Measurements from ENCODE around the gene CSMD2.
"Not testable (repeated sequence)": the region's sequence is repeated elsewhere in the genome, so short reads cannot be mapped to it uniquely, and the experiment has no call there.

The CSMD2 gene

GRCh38 chr1:34113362-34113761 is 51.7 kb downstream of the CSMD2 start:
- DNase-seq (ENCODE audit: low read depth in 2 of 3, low spot score in 1 of 3): no peak

- no peak for DNase-seq (ENCODE audit: low read depth in 2 of 3, low spot score in 1 of 3)
These were observed 56.3 kb downstream of the CSMD2 start for GRCh38 chr1:34108711-34109110.

- DNase-seq (ENCODE audit: low read depth in 2 of 3, low spot score in 1 of 3): no peak
These were observed 56.8 kb downstream of the CSMD2 start for GRCh38 chr1:34108269-34108668.

GRCh38 chr1:34101151-34101550 is 63.9 kb downstream of the CSMD2 start:
- no peak for DNase-seq (ENCODE audit: low read depth in 2 of 3, low spot score in 1 of 3)

- DNase-seq (ENCODE audit: low read depth in 2 of 3, low spot score in 1 of 3): no peak
These were observed 64.7 kb downstream of the CSMD2 start for GRCh38 chr1:34100332-34100731.

- DNase-seq (ENCODE audit: low read depth in 2 of 3, low spot score in 1 of 3): not testable (repeated sequence)
These were observed 72.6 kb downstream of the CSMD2 start for GRCh38 chr1:34092399-34092798.

GRCh38 chr1:34089731-34090130 is 75.3 kb downstream of the CSMD2 start:
- no peak for DNase-seq (ENCODE audit: low read depth in 2 of 3, low spot score in 1 of 3)

GRCh38 chr1:34087986-34088385 is 77.0 kb downstream of the CSMD2 start:
- no peak for DNase-seq (ENCODE audit: low read depth in 2 of 3, low spot score in 1 of 3)

DNA sequence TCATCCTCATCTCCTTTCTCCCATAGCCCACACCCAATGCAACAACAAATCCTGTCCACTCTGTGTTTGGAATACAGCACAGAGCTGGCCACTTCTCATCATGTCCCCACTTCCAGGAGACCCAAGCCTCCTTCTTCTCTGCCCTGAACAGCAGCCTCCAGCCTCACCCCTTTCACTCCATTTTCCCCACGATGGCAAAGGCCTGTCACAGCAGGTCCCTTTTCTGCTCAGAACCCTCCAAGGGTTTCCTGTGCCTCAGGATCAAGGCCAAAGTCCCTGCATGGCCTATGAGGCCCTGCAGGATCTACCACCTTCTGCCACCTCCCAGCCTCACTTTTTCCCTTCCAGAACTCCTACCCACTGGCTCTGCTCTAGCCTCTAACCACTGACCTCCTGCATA is 78.5 kb downstream of the CSMD2 start:
- no peak for DNase-seq (ENCODE audit: low read depth in 2 of 3, low spot score in 1 of 3)

DNA sequence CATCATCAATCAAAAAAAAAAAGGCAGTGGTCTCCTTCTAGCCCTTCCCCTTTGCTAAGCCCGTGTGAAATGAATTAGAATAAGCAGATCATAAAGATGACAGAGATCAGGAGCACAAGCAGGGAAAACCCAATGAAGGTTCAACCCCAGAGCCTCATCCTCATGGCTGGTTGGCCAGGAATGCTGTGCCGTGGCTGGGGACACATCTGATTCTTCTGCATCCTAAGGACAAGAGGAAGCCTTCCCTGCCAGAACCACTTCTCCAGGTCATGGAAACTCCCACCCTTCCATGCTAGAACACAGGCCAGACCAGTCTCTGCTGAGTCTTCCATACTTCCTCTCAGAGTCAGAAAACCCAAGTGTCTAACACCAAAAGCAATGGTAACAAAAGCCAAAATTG is 81.1 kb downstream of the CSMD2 start:
- no peak for DNase-seq (ENCODE audit: low read depth in 2 of 3, low spot score in 1 of 3)

DNA sequence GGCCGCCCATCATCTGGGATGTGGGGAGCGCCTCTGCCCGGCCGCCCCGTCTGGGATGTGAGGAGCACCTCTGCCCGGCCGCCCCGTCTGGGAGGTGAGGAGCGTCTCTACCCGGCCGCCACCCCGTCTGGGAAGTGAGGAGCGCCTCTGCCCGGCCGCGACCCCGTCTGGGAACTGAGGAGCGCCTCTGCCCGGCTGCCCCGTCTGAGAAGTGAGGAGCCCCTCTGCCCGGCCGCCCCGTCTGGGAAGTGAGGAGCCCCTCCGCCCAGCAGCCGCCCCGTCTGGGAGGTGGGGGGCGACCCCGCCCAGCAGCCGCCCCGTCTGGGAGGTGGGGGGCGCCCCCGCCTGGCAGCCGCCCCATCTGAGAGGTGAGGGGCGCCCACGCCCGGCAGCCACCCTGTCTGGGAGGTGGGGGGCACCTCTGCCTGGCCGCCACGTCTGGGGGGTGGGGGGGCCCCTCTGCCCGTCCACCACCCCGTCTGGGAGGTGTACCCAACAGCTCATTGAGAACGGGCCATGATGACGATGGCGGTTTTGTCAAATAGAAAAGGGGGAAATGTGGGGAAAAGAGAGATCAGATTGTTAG is 82.9 kb downstream of the CSMD2 start:
- DNase-seq (ENCODE audit: low read depth in 2 of 3, low spot score in 1 of 3): not testable (repeated sequence)

- no peak for DNase-seq (ENCODE audit: low read depth in 2 of 3, low spot score in 1 of 3)
These were observed 86.6 kb downstream of the CSMD2 start for GRCh38 chr1:34078383-34078782.

GRCh38 chr1:34075576-34075975 is 89.5 kb downstream of the CSMD2 start:
- DNase-seq (ENCODE audit: low read depth in 2 of 3, low spot score in 1 of 3): no peak

GRCh38 chr1:34073028-34073695 is 91.9 kb downstream of the CSMD2 start:
- DNase-seq (ENCODE audit: low read depth in 2 of 3, low spot score in 1 of 3): no peak

GRCh38 chr1:34070201-34070836 is 94.7 kb downstream of the CSMD2 start:
- no peak for DNase-seq (ENCODE audit: low read depth in 2 of 3, low spot score in 1 of 3)

DNA sequence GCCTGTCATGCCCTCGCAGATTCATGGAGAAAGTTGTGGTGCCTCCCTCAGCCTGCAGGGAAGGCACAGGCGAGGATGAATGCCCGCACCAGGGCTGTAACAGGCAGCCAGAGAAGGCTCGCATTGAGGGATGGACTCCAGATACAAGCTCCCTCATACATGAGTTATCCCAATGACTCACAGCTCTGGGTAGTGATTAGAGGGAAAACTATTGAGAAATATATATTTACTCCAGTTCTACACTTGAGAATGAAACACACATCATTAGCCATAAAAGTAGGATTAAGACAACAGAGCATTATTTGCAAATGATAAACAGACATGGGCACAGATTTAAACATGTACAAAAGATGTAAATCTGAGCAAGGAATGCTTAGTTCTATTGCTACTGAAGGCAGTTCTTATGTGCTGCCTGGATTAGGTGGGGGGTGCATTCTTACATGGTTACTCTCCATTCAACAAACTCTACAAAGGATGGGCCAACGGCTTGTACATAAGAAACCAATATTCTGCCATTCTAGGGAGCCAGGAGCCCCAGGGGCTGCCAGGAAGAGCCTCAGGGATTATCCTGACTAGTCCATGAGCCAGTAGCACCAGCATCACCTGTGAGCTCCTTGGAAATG is 97.9 kb downstream of the CSMD2 start:
- DNase-seq (ENCODE audit: low read depth in 2 of 3, low spot score in 1 of 3): no peak

DNA sequence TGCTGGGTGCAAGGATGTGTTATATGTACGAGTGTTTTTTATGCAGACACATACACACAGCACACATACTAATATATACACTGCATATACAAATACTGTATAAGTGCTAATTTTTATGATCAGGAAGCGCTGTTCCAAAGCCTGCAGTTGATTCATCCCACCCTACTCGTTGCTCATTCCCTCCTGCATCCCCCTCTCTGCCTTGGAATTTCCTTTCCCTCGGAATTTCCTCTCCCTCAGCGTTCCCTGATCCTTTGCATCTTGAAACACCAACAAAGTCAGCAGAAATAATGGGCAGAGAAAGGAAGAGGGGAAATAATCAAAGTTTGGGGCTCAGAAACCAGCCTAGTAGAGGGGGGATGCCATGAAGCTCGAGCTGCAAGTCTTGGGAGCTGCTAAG is 98.9 kb downstream of the CSMD2 start:
- no peak for DNase-seq (ENCODE audit: low read depth in 2 of 3, low spot score in 1 of 3)

GRCh38 chr1:34065498-34065897 is 99.5 kb downstream of the CSMD2 start:
- DNase-seq (ENCODE audit: low read depth in 2 of 3, low spot score in 1 of 3): no peak

DNA sequence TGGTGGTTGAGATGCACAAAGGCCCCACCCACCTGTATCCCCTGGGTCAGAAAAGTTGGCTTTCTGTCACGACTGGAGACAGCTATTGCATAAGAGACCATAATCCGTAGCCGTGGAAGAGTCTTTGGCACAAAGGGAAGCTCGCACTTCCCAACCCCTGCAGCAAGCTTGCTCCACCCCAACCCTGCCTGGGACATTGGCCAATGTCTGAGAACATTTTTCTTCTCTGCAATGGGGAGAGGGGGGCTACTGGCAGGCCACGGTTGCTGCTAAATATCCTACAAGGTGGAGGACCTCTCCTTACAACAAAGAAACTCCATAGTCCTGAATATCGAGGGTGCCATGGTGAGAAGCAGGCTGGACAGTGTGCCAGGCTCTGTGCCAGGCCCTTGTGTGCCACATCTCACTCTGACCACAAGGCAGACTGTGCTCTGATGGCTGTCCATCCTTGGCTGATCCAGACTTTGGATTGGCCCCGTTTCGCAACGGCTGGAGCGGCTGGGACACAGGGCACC is 104.1 kb downstream of the CSMD2 start:
- no peak for DNase-seq (ENCODE audit: low read depth in 2 of 3, low spot score in 1 of 3)

DNA sequence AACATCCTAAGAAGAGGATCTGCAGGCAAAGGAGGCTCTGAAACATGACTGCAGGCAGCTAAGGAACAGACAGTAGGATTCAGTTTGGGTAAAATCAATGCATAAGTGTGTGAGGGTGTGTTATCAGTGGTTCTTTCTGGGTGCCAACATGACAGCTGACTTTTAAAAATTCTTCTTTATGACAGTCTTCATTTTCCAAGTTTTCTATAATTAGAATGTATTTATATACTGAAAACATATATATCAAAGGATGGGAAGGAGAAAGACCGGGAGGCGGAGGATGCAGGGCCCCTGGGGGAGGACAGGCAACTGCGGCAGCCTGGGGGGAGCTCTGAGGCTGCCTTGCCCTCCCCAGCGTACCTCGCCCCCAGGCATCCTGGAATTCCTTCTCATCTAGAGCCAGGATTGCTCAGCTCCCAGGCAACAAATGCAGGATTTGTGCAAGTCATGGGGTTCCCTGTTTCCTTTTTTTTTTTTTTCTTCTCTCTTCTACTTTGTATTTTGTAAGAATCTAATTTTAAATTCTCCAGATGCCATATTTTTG is 104.8 kb downstream of the CSMD2 start:
- DNase-seq (ENCODE audit: low read depth in 2 of 3, low spot score in 1 of 3): no peak

- no peak for DNase-seq (ENCODE audit: low read depth in 2 of 3, low spot score in 1 of 3)
These were observed 107.5 kb downstream of the CSMD2 start for GRCh38 chr1:34057347-34058130.

Measured in stimulated activated CD4-positive, alpha-beta T cell treated with anti-CD3 and anti-CD28 coated beads, Interleukin-12 subunit alpha, Interleukin-12 subunit beta, amount 100 ng/mL, for 48 hours (primary cell).